ACC112 (cell line): ENCODE data around the gene EIF3C.
"Not testable (repeated sequence)": the region's sequence is repeated elsewhere in the genome, so short reads cannot be mapped to it uniquely, and the experiment has no call there.

ENCODE experiments used
- H2AFZ ChIP-seq: fragments of 200-600 bp; sonication (generic); one replicate; pipeline ENCODE4 v1.6.0; 2017; ENCODE audit warnings: antibody characterized with exemption, low read length; ENCODE audit not compliant: unreplicated experiment
- H3K27ac ChIP-seq: fragments of 200-600 bp; sonication (generic); 2 replicates; pipeline ENCODE4 v1.5.1; 2014; ENCODE audit warnings: low read depth, mild to moderate bottlenecking, antibody characterized with exemption, low read length, moderate library complexity
- H3K27me3 ChIP-seq: fragments of 200-600 bp; sonication (generic); 2 replicates; pipeline ENCODE4 v1.6.1; 2014; ENCODE audit warnings: mild to moderate bottlenecking, antibody characterized with exemption, low read length, moderate library complexity, mixed read lengths; ENCODE audit not compliant: insufficient read depth
- H3K36me3 ChIP-seq: fragments of 200-600 bp; sonication (generic); 2 replicates; pipeline ENCODE4 v1.6.1; 2016; ENCODE audit warnings: mild to moderate bottlenecking, antibody characterized with exemption, low read length, moderate library complexity, mixed read lengths; ENCODE audit not compliant: insufficient read depth
- H3K4me1 ChIP-seq: fragments of 200-600 bp; sonication (generic); one replicate; pipeline ENCODE4 v1.6.1; 2016; ENCODE audit warnings: low read length, mixed read lengths; ENCODE audit not compliant: insufficient read depth, unreplicated experiment, control insufficient read depth
- H3K4me3 ChIP-seq: fragments of 200-600 bp; sonication (generic); 2 replicates; pipeline ENCODE4 v1.5.1; 2014; ENCODE audit warnings: mild to moderate bottlenecking, low read depth, low read length
- H3K79me2 ChIP-seq: fragments of 200-600 bp; sonication (generic); one replicate; pipeline ENCODE4 v1.6.0; 2016; ENCODE audit warnings: low read length; ENCODE audit not compliant: control insufficient read depth, unreplicated experiment, insufficient read depth

The EIF3C gene

GRCh38 chr16:28711220-28712083 is at the start of gene EIF3C:
EIF3C (plus strand) TSS chr16:28711464; CDS start chr16:28711687, 223 bp downstream.
- not testable (repeated sequence) for H3K79me2 ChIP-seq, H3K27ac ChIP-seq, H3K4me3 ChIP-seq, H3K4me1 ChIP-seq, H3K36me3 ChIP-seq, H3K27me3 ChIP-seq, H2AFZ ChIP-seq

- H2AFZ ChIP-seq, H3K79me2 ChIP-seq, H3K4me3 ChIP-seq, H3K36me3 ChIP-seq, H3K4me1 ChIP-seq, H3K27me3 ChIP-seq, H3K27ac ChIP-seq: not testable (repeated sequence)
Observed at GRCh38 chr16:28666264-28666663, 45.0 kb upstream of the EIF3C start.

- H3K27ac ChIP-seq, H3K36me3 ChIP-seq, H2AFZ ChIP-seq, H3K4me3 ChIP-seq, H3K4me1 ChIP-seq, H3K27me3 ChIP-seq, H3K79me2 ChIP-seq: not testable (repeated sequence)
Observed at GRCh38 chr16:28667480-28667879, 43.8 kb upstream of the EIF3C start.

GRCh38 chr16:28668199-28668598 is 43.1 kb upstream of the EIF3C start:
- not testable (repeated sequence) for H3K4me3 ChIP-seq, H3K27me3 ChIP-seq, H3K4me1 ChIP-seq, H3K36me3 ChIP-seq, H3K79me2 ChIP-seq, H3K27ac ChIP-seq, H2AFZ ChIP-seq

GRCh38 chr16:28688327-28688952 is 22.8 kb upstream of the EIF3C start:
- not testable (repeated sequence) for H2AFZ ChIP-seq, H3K4me1 ChIP-seq, H3K4me3 ChIP-seq, H3K79me2 ChIP-seq, H3K27me3 ChIP-seq, H3K36me3 ChIP-seq, H3K27ac ChIP-seq

GRCh38 chr16:28689425-28689824 is 21.8 kb upstream of the EIF3C start:
- H3K27ac ChIP-seq, H3K36me3 ChIP-seq, H3K79me2 ChIP-seq, H3K27me3 ChIP-seq, H3K4me3 ChIP-seq, H2AFZ ChIP-seq, H3K4me1 ChIP-seq: not testable (repeated sequence)

GRCh38 chr16:28691722-28692121 is 19.5 kb upstream of the EIF3C start:
- not testable (repeated sequence) for H3K79me2 ChIP-seq, H3K4me3 ChIP-seq, H3K4me1 ChIP-seq, H3K27ac ChIP-seq, H2AFZ ChIP-seq, H3K27me3 ChIP-seq, H3K36me3 ChIP-seq

GRCh38 chr16:28693257-28693950 is 17.9 kb upstream of the EIF3C start:
- H3K36me3 ChIP-seq, H3K79me2 ChIP-seq, H3K27ac ChIP-seq, H2AFZ ChIP-seq, H3K4me1 ChIP-seq, H3K4me3 ChIP-seq, H3K27me3 ChIP-seq: not testable (repeated sequence)

- not testable (repeated sequence) for H3K79me2 ChIP-seq, H3K36me3 ChIP-seq, H3K4me3 ChIP-seq
Observed at GRCh38 chr16:28699792-28700191, 11.5 kb upstream of the EIF3C start.

GRCh38 chr16:28700349-28700748 is 10.9 kb upstream of the EIF3C start:
- H3K27me3 ChIP-seq, H3K36me3 ChIP-seq, H2AFZ ChIP-seq, H3K4me1 ChIP-seq, H3K79me2 ChIP-seq, H3K4me3 ChIP-seq, H3K27ac ChIP-seq: not testable (repeated sequence)

More at GRCh38 chr16:28699792-28700191, 11.5 kb upstream of the EIF3C start:
- not testable (repeated sequence) for H3K27me3 ChIP-seq, H3K27ac ChIP-seq, H3K4me1 ChIP-seq, H2AFZ ChIP-seq

- H3K27ac ChIP-seq, H3K4me1 ChIP-seq, H2AFZ ChIP-seq, H3K27me3 ChIP-seq, H3K79me2 ChIP-seq, H3K4me3 ChIP-seq, H3K36me3 ChIP-seq: not testable (repeated sequence)
Observed at GRCh38 chr16:28701384-28701783, 9.9 kb upstream of the EIF3C start.
